GM19372 (cell line): ENCODE results near the gene TBL1Y.
"Not testable (repeated sequence)": the region's sequence is repeated elsewhere in the genome, so short reads cannot be mapped to it uniquely, and the experiment has no call there.

Source experiments
- ATAC-seq: cut with Tn5 transposase; IDR thresholded peaks from one replicate; pipeline ENCODE4 v1.9.1; 2021; ENCODE audit warnings: mild to moderate bottlenecking, low read depth, moderate library complexity; ENCODE audit not compliant: unreplicated experiment

Gene TBL1Y

GRCh38 chrY:6910372-6911252 lies at the start of gene TBL1Y:
TBL1Y (plus strand) TSS chrY:6910697; CDS start chrY:7025085, 114,388 bp downstream.
- no peak for ATAC-seq

GRCh38 chrY:6894496-6894895 lies 16.0 kb upstream of the TBL1Y start:
- no peak for ATAC-seq

- ATAC-seq = no peak
Measured at GRCh38 chrY:6895236-6895635, 15.3 kb upstream of the TBL1Y start.

GRCh38 chrY:6902116-6902515 lies 8.4 kb upstream of the TBL1Y start:
- ATAC-seq = not testable (repeated sequence)

- no peak for ATAC-seq
Measured at GRCh38 chrY:6907591-6907990, 2.9 kb upstream of the TBL1Y start.

- not testable (repeated sequence) for ATAC-seq
Measured at GRCh38 chrY:6908021-6908420, 2.5 kb upstream of the TBL1Y start.

- no peak for ATAC-seq
Measured at GRCh38 chrY:6909118-6909521, 1.4 kb upstream of the TBL1Y start.

GRCh38 chrY:6909856-6910255 lies 641 bp upstream of the TBL1Y start:
- no peak for ATAC-seq

GRCh38 chrY:6911253-6911881 lies 870 bp downstream of the TBL1Y start, which contains the start of gene AMELY:
AMELY (minus strand) TSS chrY:6911752; CDS start chrY:6872608, 39,144 bp downstream.
- no peak for ATAC-seq

- ATAC-seq = no peak
Measured at GRCh38 chrY:6913362-6913761, 2.9 kb downstream of the TBL1Y start.

GRCh38 chrY:6921061-6921460 lies 10.6 kb downstream of the TBL1Y start:
- ATAC-seq = no peak

GRCh38 chrY:6928265-6928664 lies 17.8 kb downstream of the TBL1Y start:
- ATAC-seq = no peak

GRCh38 chrY:6929237-6929636 lies 18.7 kb downstream of the TBL1Y start:
- no peak for ATAC-seq

GRCh38 chrY:6931779-6932396 lies 21.4 kb downstream of the TBL1Y start:
- no peak for ATAC-seq

GRCh38 chrY:6935497-6935896 lies 25.0 kb downstream of the TBL1Y start:
- ATAC-seq = no peak

- no peak for ATAC-seq
Measured at GRCh38 chrY:6947695-6948094, 37.2 kb downstream of the TBL1Y start.

GRCh38 chrY:6948378-6948777 lies 37.9 kb downstream of the TBL1Y start:
- no peak for ATAC-seq

- no peak for ATAC-seq
Measured at GRCh38 chrY:6949947-6950346, 39.5 kb downstream of the TBL1Y start.

GRCh38 chrY:6964732-6965131 lies 54.2 kb downstream of the TBL1Y start:
- no peak for ATAC-seq

GRCh38 chrY:6966521-6966920 lies 56.0 kb downstream of the TBL1Y start:
- no peak for ATAC-seq

GRCh38 chrY:6967736-6968135 lies 57.2 kb downstream of the TBL1Y start:
- ATAC-seq = no peak
